HEK293 (cell line): ENCODE results near the gene RYR2.

Experiments
- CTCF ChIP-seq: fragments of 450-650 bp; formaldehyde crosslinking; IDR thresholded peaks from 2 replicates; pipeline ENCODE4 v1.5.1; 2016; ENCODE audit warnings: missing biosample characterization, missing genetic modification characterization
- GLI4 ChIP-seq: fragments of 450-650 bp; formaldehyde crosslinking; IDR thresholded peaks from 2 replicates; pipeline ENCODE4 v1.5.1; 2016; ENCODE audit warnings: missing biosample characterization, missing genetic modification characterization
- RBAK ChIP-seq: fragments of 450-650 bp; formaldehyde crosslinking; IDR thresholded peaks from 2 replicates; pipeline ENCODE4 v1.5.1; 2016; ENCODE audit warnings: missing biosample characterization, missing genetic modification characterization
- YY1 ChIP-seq: fragments of 450-650 bp; formaldehyde crosslinking; IDR thresholded peaks from 2 replicates; pipeline ENCODE4 v1.5.1; 2018; ENCODE audit warnings: missing biosample characterization, missing genetic modification characterization
- ZFP69B ChIP-seq: fragments of 450-650 bp; formaldehyde crosslinking; IDR thresholded peaks from 2 replicates; pipeline ENCODE4 v1.5.1; 2016; ENCODE audit warnings: missing biosample characterization, missing genetic modification characterization
- ZNF2 ChIP-seq: fragments of 450-650 bp; formaldehyde crosslinking; IDR thresholded peaks from 2 replicates; pipeline ENCODE4 v1.5.1; 2016; ENCODE audit warnings: missing biosample characterization, missing genetic modification characterization
- ZNF391 ChIP-seq: fragments of 450-650 bp; formaldehyde crosslinking; IDR thresholded peaks from 2 replicates; pipeline ENCODE4 v1.5.1; 2016; ENCODE audit warnings: low read depth, missing biosample characterization, missing genetic modification characterization, borderline replicate concordance
- ZNF654 ChIP-seq: fragments of 450-650 bp; formaldehyde crosslinking; IDR thresholded peaks from 2 replicates; pipeline ENCODE4 v1.5.1; 2016; ENCODE audit warnings: low read depth, missing biosample characterization, missing genetic modification characterization
- ZNF747 ChIP-seq: fragments of 450-650 bp; formaldehyde crosslinking; IDR thresholded peaks from 2 replicates; pipeline ENCODE4 v1.5.1; 2016; ENCODE audit warnings: missing biosample characterization, missing genetic modification characterization
- TF ChIP-seq, protein P1 (sequence below): fragments of 450-650 bp; formaldehyde crosslinking; conservative IDR thresholded peaks from 2 replicates; pipeline ENCODE4 v1.5.1; 2016; ENCODE audit warnings: low read depth, missing biosample characterization, missing genetic modification characterization
- TF ChIP-seq, protein P2 (sequence below): fragments of 450-650 bp; formaldehyde crosslinking; IDR thresholded peaks from 2 replicates; pipeline ENCODE4 v1.5.1; 2016; ENCODE audit warnings: missing biosample characterization, missing genetic modification characterization
- TF ChIP-seq, protein P3 (sequence below): fragments of 450-650 bp; formaldehyde crosslinking; conservative IDR thresholded peaks from 2 replicates; pipeline ENCODE4 v1.5.1; 2016; ENCODE audit warnings: low read depth, missing biosample characterization, missing genetic modification characterization

GRCh38 chr1:237528545-237528944, 486.6 kb downstream of the RYR2 start:
- no peak for TF ChIP-seq CTCF
- TF ChIP-seq ZFP69B (tag by site-specific recombination): no peak
- TF ChIP-seq GLI4: no peak
- TF ChIP-seq, protein P1, sequence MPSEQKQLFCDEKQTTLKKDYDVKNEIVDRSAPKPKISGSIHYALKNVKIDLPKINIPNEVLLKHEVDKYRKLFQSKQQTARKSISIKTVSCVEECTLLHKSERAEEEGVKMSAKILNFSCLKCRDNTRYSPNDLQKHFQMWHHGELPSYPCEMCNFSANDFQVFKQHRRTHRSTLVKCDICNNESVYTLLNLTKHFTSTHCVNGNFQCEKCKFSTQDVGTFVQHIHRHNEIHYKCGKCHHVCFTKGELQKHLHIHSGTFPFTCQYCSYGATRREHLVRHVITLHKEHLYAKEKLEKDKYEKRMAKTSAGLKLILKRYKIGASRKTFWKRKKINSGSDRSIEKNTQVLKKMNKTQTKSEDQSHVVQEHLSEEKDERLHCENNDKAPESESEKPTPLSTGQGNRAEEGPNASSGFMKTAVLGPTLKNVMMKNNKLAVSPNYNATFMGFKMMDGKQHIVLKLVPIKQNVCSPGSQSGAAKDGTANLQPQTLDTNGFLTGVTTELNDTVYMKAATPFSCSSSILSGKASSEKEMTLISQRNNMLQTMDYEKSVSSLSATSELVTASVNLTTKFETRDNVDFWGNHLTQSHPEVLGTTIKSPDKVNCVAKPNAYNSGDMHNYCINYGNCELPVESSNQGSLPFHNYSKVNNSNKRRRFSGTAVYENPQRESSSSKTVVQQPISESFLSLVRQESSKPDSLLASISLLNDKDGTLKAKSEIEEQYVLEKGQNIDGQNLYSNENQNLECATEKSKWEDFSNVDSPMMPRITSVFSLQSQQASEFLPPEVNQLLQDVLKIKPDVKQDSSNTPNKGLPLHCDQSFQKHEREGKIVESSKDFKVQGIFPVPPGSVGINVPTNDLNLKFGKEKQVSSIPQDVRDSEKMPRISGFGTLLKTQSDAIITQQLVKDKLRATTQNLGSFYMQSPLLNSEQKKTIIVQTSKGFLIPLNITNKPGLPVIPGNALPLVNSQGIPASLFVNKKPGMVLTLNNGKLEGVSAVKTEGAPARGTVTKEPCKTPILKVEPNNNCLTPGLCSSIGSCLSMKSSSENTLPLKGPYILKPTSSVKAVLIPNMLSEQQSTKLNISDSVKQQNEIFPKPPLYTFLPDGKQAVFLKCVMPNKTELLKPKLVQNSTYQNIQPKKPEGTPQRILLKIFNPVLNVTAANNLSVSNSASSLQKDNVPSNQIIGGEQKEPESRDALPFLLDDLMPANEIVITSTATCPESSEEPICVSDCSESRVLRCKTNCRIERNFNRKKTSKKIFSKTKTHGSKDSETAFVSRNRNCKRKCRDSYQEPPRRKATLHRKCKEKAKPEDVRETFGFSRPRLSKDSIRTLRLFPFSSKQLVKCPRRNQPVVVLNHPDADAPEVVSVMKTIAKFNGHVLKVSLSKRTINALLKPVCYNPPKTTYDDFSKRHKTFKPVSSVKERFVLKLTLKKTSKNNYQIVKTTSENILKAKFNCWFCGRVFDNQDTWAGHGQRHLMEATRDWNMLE: no peak
- no peak for TF ChIP-seq YY1 (tag by site-specific recombination)
- TF ChIP-seq, protein P2, sequence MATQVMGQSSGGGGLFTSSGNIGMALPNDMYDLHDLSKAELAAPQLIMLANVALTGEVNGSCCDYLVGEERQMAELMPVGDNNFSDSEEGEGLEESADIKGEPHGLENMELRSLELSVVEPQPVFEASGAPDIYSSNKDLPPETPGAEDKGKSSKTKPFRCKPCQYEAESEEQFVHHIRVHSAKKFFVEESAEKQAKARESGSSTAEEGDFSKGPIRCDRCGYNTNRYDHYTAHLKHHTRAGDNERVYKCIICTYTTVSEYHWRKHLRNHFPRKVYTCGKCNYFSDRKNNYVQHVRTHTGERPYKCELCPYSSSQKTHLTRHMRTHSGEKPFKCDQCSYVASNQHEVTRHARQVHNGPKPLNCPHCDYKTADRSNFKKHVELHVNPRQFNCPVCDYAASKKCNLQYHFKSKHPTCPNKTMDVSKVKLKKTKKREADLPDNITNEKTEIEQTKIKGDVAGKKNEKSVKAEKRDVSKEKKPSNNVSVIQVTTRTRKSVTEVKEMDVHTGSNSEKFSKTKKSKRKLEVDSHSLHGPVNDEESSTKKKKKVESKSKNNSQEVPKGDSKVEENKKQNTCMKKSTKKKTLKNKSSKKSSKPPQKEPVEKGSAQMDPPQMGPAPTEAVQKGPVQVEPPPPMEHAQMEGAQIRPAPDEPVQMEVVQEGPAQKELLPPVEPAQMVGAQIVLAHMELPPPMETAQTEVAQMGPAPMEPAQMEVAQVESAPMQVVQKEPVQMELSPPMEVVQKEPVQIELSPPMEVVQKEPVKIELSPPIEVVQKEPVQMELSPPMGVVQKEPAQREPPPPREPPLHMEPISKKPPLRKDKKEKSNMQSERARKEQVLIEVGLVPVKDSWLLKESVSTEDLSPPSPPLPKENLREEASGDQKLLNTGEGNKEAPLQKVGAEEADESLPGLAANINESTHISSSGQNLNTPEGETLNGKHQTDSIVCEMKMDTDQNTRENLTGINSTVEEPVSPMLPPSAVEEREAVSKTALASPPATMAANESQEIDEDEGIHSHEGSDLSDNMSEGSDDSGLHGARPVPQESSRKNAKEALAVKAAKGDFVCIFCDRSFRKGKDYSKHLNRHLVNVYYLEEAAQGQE (tag by site-specific recombination): no peak
- TF ChIP-seq ZNF654 (tag by site-specific recombination): no peak
- no peak for TF ChIP-seq ZNF391 (tag by site-specific recombination)
- TF ChIP-seq, protein P3, sequence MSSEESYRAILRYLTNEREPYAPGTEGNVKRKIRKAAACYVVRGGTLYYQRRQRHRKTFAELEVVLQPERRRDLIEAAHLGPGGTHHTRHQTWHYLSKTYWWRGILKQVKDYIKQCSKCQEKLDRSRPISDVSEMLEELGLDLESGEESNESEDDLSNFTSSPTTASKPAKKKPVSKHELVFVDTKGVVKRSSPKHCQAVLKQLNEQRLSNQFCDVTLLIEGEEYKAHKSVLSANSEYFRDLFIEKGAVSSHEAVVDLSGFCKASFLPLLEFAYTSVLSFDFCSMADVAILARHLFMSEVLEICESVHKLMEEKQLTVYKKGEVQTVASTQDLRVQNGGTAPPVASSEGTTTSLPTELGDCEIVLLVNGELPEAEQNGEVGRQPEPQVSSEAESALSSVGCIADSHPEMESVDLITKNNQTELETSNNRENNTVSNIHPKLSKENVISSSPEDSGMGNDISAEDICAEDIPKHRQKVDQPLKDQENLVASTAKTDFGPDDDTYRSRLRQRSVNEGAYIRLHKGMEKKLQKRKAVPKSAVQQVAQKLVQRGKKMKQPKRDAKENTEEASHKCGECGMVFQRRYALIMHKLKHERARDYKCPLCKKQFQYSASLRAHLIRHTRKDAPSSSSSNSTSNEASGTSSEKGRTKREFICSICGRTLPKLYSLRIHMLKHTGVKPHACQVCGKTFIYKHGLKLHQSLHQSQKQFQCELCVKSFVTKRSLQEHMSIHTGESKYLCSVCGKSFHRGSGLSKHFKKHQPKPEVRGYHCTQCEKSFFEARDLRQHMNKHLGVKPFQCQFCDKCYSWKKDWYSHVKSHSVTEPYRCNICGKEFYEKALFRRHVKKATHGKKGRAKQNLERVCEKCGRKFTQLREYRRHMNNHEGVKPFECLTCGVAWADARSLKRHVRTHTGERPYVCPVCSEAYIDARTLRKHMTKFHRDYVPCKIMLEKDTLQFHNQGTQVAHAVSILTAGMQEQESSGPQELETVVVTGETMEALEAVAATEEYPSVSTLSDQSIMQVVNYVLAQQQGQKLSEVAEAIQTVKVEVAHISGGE: no peak
- TF ChIP-seq ZNF2: no peak
- TF ChIP-seq ZNF747 (tag by site-specific recombination): no peak
- TF ChIP-seq RBAK (tag by site-specific recombination): no peak
